H9 (cell line): ENCODE measurements around the gene EXOC6. TPM values are rescaled to one million over a fixed set of nuclear protein-coding genes. Genes with fewer than 3 reads are reported as not detected.
"Not testable (repeated sequence)": the region's sequence is repeated elsewhere in the genome, so short reads cannot be mapped to it uniquely, and the experiment has no call there.

Experiments
- DNase-seq: peaks from one replicate; pipeline ENCODE4 v3.0.0-alpha.2; 2017
- H2AFZ ChIP-seq: one replicate; pipeline ENCODE4 v1.6.1; 2013; ENCODE audit warnings: mild to moderate bottlenecking, low read length, control low read depth, moderate library complexity
- H2AK5ac ChIP-seq: 2 replicates; pipeline ENCODE4 v1.6.1; 2013; ENCODE audit warnings: low read length, control low read depth, mixed read lengths; ENCODE audit not compliant: insufficient read length
- H2BK120ac ChIP-seq: one replicate; pipeline ENCODE4 v1.6.1; 2013; ENCODE audit warnings: low read depth, mild to moderate bottlenecking, low read length, control low read depth, inconsistent platforms; ENCODE audit not compliant: poor library complexity, severe bottlenecking
- H2BK12ac ChIP-seq: 2 replicates; pipeline ENCODE4 v1.6.1; 2013; ENCODE audit warnings: low read length, control low read depth, mixed read lengths, low read depth; ENCODE audit not compliant: insufficient read length
- H2BK15ac ChIP-seq: 2 replicates; pipeline ENCODE4 v1.6.1; 2013; ENCODE audit warnings: low read depth, low read length, control low read depth
- H2BK20ac ChIP-seq: one replicate; pipeline ENCODE4 v1.6.1; 2013; ENCODE audit warnings: low read depth, mild to moderate bottlenecking, low read length, control low read depth, inconsistent platforms; ENCODE audit not compliant: poor library complexity, severe bottlenecking
- H2BK5ac ChIP-seq: 2 replicates; pipeline ENCODE4 v1.6.1; 2013; ENCODE audit warnings: low read length, control low read depth, mixed read lengths; ENCODE audit not compliant: insufficient read length
- H3K14ac ChIP-seq: 2 replicates; pipeline ENCODE4 v1.6.1; 2013; ENCODE audit warnings: low read length, control low read depth; ENCODE audit not compliant: insufficient read depth
- H3K18ac ChIP-seq: 2 replicates; pipeline ENCODE4 v1.6.1; 2013; ENCODE audit warnings: low read depth, mild to moderate bottlenecking, mixed read lengths, low read length, control low read depth; ENCODE audit not compliant: insufficient read length
- H3K23ac ChIP-seq: 2 replicates; pipeline ENCODE4 v1.6.1; 2013; ENCODE audit warnings: low read length, control low read depth, mixed read lengths, low read depth; ENCODE audit not compliant: insufficient read length
- H3K23me2 ChIP-seq: 2 replicates; pipeline ENCODE4 v1.6.1; 2013; ENCODE audit warnings: low read depth, mild to moderate bottlenecking, mixed read lengths, low read length, control low read depth; ENCODE audit not compliant: insufficient read length, poor library complexity, severe bottlenecking
- H3K27ac ChIP-seq: 2 replicates; pipeline ENCODE4 v1.5.1; 2013; ENCODE audit warnings: low read length, control low read depth, mixed read lengths, low read depth; ENCODE audit not compliant: insufficient read length
- H3K27me3 ChIP-seq: 2 replicates; pipeline ENCODE4 v1.6.1; 2013; ENCODE audit warnings: low read length, control low read depth, inconsistent platforms; ENCODE audit not compliant: insufficient read depth
- H3K4ac ChIP-seq: 2 replicates; pipeline ENCODE4 v1.6.1; 2013; ENCODE audit warnings: low read depth, mild to moderate bottlenecking, control low read depth, inconsistent platforms, low read length, moderate library complexity
- H3K4me1 ChIP-seq: 2 replicates; pipeline ENCODE4 v1.6.1; 2013; ENCODE audit warnings: low read length, control low read depth, inconsistent platforms; ENCODE audit not compliant: insufficient read depth
- H3K4me2 ChIP-seq: 2 replicates; pipeline ENCODE4 v1.6.1; 2013; ENCODE audit warnings: low read length, control low read depth, mixed read lengths; ENCODE audit not compliant: insufficient read length, insufficient read depth
- H3K56ac ChIP-seq: 2 replicates; pipeline ENCODE4 v1.6.1; 2013; ENCODE audit warnings: low read depth, mild to moderate bottlenecking, mixed read lengths, low read length, control low read depth; ENCODE audit not compliant: insufficient read length
- H3K79me1 ChIP-seq: 2 replicates; pipeline ENCODE4 v1.6.1; 2013; ENCODE audit warnings: low read depth, mild to moderate bottlenecking, moderate library complexity, low read length, control low read depth, inconsistent platforms; ENCODE audit not compliant: insufficient read depth, poor library complexity, severe bottlenecking
- H3K79me2 ChIP-seq: 2 replicates; pipeline ENCODE4 v1.6.1; 2013; ENCODE audit warnings: low read length, control low read depth, inconsistent platforms; ENCODE audit not compliant: insufficient read depth
- H3K9ac ChIP-seq: 2 replicates; pipeline ENCODE4 v1.6.1; 2013; ENCODE audit warnings: low read length, control low read depth, mixed read lengths; ENCODE audit not compliant: insufficient read length; ENCODE audit errors: extremely low read depth
- H3K9me3 ChIP-seq: one replicate; pipeline ENCODE4 v1.6.1; 2013; ENCODE audit warnings: low read depth, low read length, inconsistent platforms; ENCODE audit not compliant: control insufficient read depth
- H3T11ph ChIP-seq: one replicate; pipeline ENCODE4 v1.6.1; 2013; ENCODE audit warnings: mild to moderate bottlenecking, low read length, control low read depth, inconsistent platforms
- H4K20me1 ChIP-seq: one replicate; pipeline ENCODE4 v1.6.1; 2013; ENCODE audit not compliant: control insufficient read depth, insufficient read length, insufficient read depth
- H4K5ac ChIP-seq: 2 replicates; pipeline ENCODE4 v1.6.1; 2013; ENCODE audit warnings: low read depth, mild to moderate bottlenecking, mixed read lengths, low read length, control low read depth; ENCODE audit not compliant: insufficient read length
- H4K8ac ChIP-seq: replicated peaks from 2 replicates; pipeline ENCODE4 v1.6.1; 2013; ENCODE audit warnings: low read length, control low read depth, mixed read lengths, low read depth; ENCODE audit not compliant: insufficient read length
- H4K91ac ChIP-seq: 2 replicates; pipeline ENCODE4 v1.6.1; 2013; ENCODE audit warnings: low read depth, mild to moderate bottlenecking, moderate library complexity, mixed read lengths, low read length, control low read depth; ENCODE audit not compliant: insufficient read length
- H3K27ac Mint-ChIP-seq, 3 experiments: 2 replicates in 2 of 3; 3 replicates in 1 of 3; pipeline ENCODE4 v1.8.0; 2020 to 2021; ENCODE audit warnings: mixed read lengths in 3 of 3, mild to moderate bottlenecking in 1 of 3, moderate library complexity in 1 of 3
- H3K27me3 Mint-ChIP-seq: 2 replicates; pipeline ENCODE4 v1.8.0; 2021; ENCODE audit warnings: low read depth, mild to moderate bottlenecking, moderate library complexity, mixed read lengths
- H3K36me3 Mint-ChIP-seq, 3 experiments: 2 replicates in 2 of 3; 3 replicates in 1 of 3; pipeline ENCODE4 v1.8.0; 2020 to 2021; ENCODE audit warnings: low read depth in 3 of 3, mixed read lengths in 3 of 3; ENCODE audit not compliant: insufficient read depth in 1 of 3
- H3K4me1 Mint-ChIP-seq, 2 experiments: 2 replicates each; pipeline ENCODE4 v1.8.0; 2020; ENCODE audit warnings: mixed read lengths in 2 of 2
- H3K4me3 Mint-ChIP-seq, 2 experiments: 2 replicates in 1 of 2; 3 replicates in 1 of 2; pipeline ENCODE4 v1.8.0; 2020 to 2021; ENCODE audit warnings: mild to moderate bottlenecking in 2 of 2, mixed read lengths in 2 of 2, moderate library complexity in 1 of 2
- H3K9me3 Mint-ChIP-seq, 2 experiments: 2 replicates in 1 of 2; 3 replicates in 1 of 2; pipeline ENCODE4 v1.8.0; 2020; ENCODE audit warnings: mild to moderate bottlenecking in 2 of 2, mixed read lengths in 2 of 2, moderate library complexity in 1 of 2
- CTCF ChIP-seq: fragments of 200-600 bp; sonication (generic); conservative IDR thresholded peaks from 3 replicates; pipeline ENCODE4 v1.8.0; 2021; ENCODE audit warnings: antibody characterized with exemption, mild to moderate bottlenecking
- WGBS: extraction: QIAGEN DNeasy Blood & Tissue Kit; methylation state at CpG from one replicate; pipeline ENCODE4 v1.1.7; 2013; ENCODE audit warnings: missing lambda C conversion rate, low lambda C conversion rate, mixed read lengths; ENCODE audit not compliant: insufficient read length; ENCODE audit errors: extremely low coverage; 5-methylcytosine and 5-hydroxymethylcytosine counted together
- total RNA-seq: library from RNA; stranded (reverse); gene quantifications from 2 replicates; pipeline ENCODE4 v1.2.1, GENCODE V29; 2021

Gene EXOC6
- total RNA-seq, 1 experiment from 2014 or later, result 9.0 TPM

GRCh38 chr10:92972886-92973285 is 124.6 kb downstream of the EXOC6 start:
- Histone ChIP-seq H3K23ac (no peak overlapping the region), H3K18ac (no peak overlapping the region), H3K79me2 (no peaks in the 10 kb centered on the region), H2AK5ac (no peak overlapping the region), H3K4me2 (no peak overlapping the region), H2BK15ac (no peak overlapping the region), H3K14ac (no peak overlapping the region), H3K27ac (no peak overlapping the region), H2AFZ (no peak overlapping the region), H3K27me3 (no peaks in the 10 kb centered on the region), H3T11ph (no peak overlapping the region), H3K79me1 (no peaks in the 10 kb centered on the region), H4K8ac (no peak overlapping the region), H4K5ac (no peak overlapping the region), H3K56ac (no peak overlapping the region), H2BK120ac (no peak overlapping the region), H2BK5ac (no peak overlapping the region), H3K23me2 (no peaks in the 10 kb centered on the region), H4K20me1 (no peaks in the 10 kb centered on the region), H4K91ac (no peak overlapping the region), H2BK20ac (no peak overlapping the region), H3K9ac (no peak overlapping the region), H3K4me1 (no peaks in the 10 kb centered on the region), H3K4ac (no peak overlapping the region), H2BK12ac (no peak overlapping the region), H3K9me3 (no peaks in the 10 kb centered on the region)
- DNase-seq, result no peak
- Mint-ChIP-seq H3K9me3 (peaks cover 22 to 25% of the 10 kb centered on the region in 2 experiments), H3K27ac (no peak overlapping the region), H3K36me3 (peaks cover 17 to 38% (median 30%) of the 10 kb centered on the region in 3 experiments), H3K4me3 (no peak overlapping the region), H3K4me1 (no peaks in the 10 kb centered on the region), H3K27me3 (no peaks in the 10 kb centered on the region)
- no CpG with 5 or more reads among the region's 2 CpGs for WGBS
- TF ChIP-seq CTCF, result no peak

- not testable (repeated sequence) for H3K4me1 Mint-ChIP-seq, DNase-seq, H3K4me2 ChIP-seq, H3K23ac ChIP-seq, H3K9ac ChIP-seq, H4K8ac ChIP-seq, H2BK12ac ChIP-seq, H2BK120ac ChIP-seq, H4K5ac ChIP-seq, H3K4me3 Mint-ChIP-seq, H2AFZ ChIP-seq, H3T11ph ChIP-seq, H4K91ac ChIP-seq, H2BK15ac ChIP-seq, H3K27ac Mint-ChIP-seq, H2BK5ac ChIP-seq, H3K4me1 ChIP-seq, H3K23me2 ChIP-seq, H3K4ac ChIP-seq, H2BK20ac ChIP-seq, H3K27ac ChIP-seq, H2AK5ac ChIP-seq, H3K14ac ChIP-seq, H3K18ac ChIP-seq, H3K79me2 ChIP-seq, H3K56ac ChIP-seq, H3K79me1 ChIP-seq, H4K20me1 ChIP-seq, H3K9me3 ChIP-seq, H3K27me3 ChIP-seq, H3K27me3 Mint-ChIP-seq
- no CpG with 5 or more reads among the region's 5 CpGs for WGBS
- Mint-ChIP-seq H3K36me3 (peaks cover 17 to 38% (median 30%) of the 10 kb centered on the region in 3 experiments), H3K9me3 (peaks cover 22 to 25% of the 10 kb centered on the region in 2 experiments)
Observed at GRCh38 chr10:92976278-92976677, 128.0 kb downstream of the EXOC6 start.
